K562 (cell line): ENCODE results near the gene NOP14. TPM values are rescaled to one million over a fixed set of nuclear protein-coding genes. Genes with fewer than 3 reads are reported as not detected.

Experiments
- ATAC-seq: fragments of 200-7000 bp; cut with Tn5 transposase; 3 replicates; pipeline ENCODE4 v1.9.1; 2020; ENCODE audit warnings: moderate library complexity
- BruUV-seq: library from RNA; stranded (reverse); fragments of 400-500 nt; replicated peaks from 2 replicates; lab custom pipeline; 2021; lab: Mats Ljungman, UMichigan
- CTCF ChIA-PET: fragments of 300-600 bp; formaldehyde crosslinking; extraction: SDS; loops from one replicate; lab custom pipeline; 2021; ENCODE audit warnings: low intra/inter-chr PET ratio; lab: Yijun Ruan, JAX
- POLR2A ChIA-PET: fragments of 300-600, 350-650 bp; sonication (Branson Sonifier 250); formaldehyde crosslinking; extraction: SDS; loops from one replicate; lab custom pipeline; 2021; ENCODE audit warnings: antibody characterized with exemption, inconsistent platforms; lab: Yijun Ruan, JAX
- DNase-seq, 4 experiments: peaks; one replicate each; pipeline versions ENCODE4 v3.0.0 to v3.0.0-alpha.2; 2011 to 2018; ENCODE audit warnings: low spot score in 3 of 4, mixed read lengths in 3 of 4; ENCODE audit errors: extremely low read depth in 1 of 4
- FAIRE-seq: peaks from 2 replicates; lab custom pipeline; 2011; peaks lifted over from hg19 to GRCh38; lab: Jason Lieb, UNC
- H2AFZ ChIP-seq: 2 replicates; pipeline ENCODE4 v1.6.0; 2011; ENCODE audit warnings: low read depth, low read length, control low read depth, inconsistent platforms
- H3K27ac ChIP-seq: fragments of 200-600 bp; 3 replicates; pipeline ENCODE4 v1.8.0; 2011; ENCODE audit warnings: low read depth, mild to moderate bottlenecking, control low read depth, inconsistent platforms, low read length, moderate library complexity, mixed read lengths; ENCODE audit errors: extremely low read depth
- H3K27me3 ChIP-seq, 2 experiments: fragments of 300-600 bp in 1 of 2; 2 replicates in 1 of 2; 3 replicates in 1 of 2; pipeline versions ENCODE4 v1.6.0 to v1.8.0; 2011; ENCODE audit warnings: inconsistent platforms in 2 of 2, low read length in 2 of 2, mild to moderate bottlenecking in 1 of 2, mixed read lengths in 1 of 2, moderate library complexity in 1 of 2; ENCODE audit not compliant: control insufficient read depth in 2 of 2, insufficient read depth in 2 of 2
- H3K36me3 ChIP-seq: fragments of 300-600 bp; 3 replicates; pipeline ENCODE4 v1.8.0; 2011; ENCODE audit warnings: mild to moderate bottlenecking, low read length, inconsistent platforms; ENCODE audit not compliant: control insufficient read depth, insufficient read depth
- H3K4me1 ChIP-seq, 2 experiments: fragments of 200-600 bp in 1 of 2; replicated peaks in 1 of 2; 2 replicates in 1 of 2; 3 replicates in 1 of 2; pipeline versions ENCODE4 v1.5.1 to v1.8.0; 2011; ENCODE audit warnings: inconsistent platforms in 2 of 2, low read length in 2 of 2, mild to moderate bottlenecking in 1 of 2, mixed read lengths in 1 of 2, moderate library complexity in 1 of 2; ENCODE audit not compliant: control insufficient read depth in 2 of 2, insufficient read depth in 2 of 2
- H3K4me2 ChIP-seq: 2 replicates; pipeline ENCODE4 v1.6.1; 2011; ENCODE audit warnings: low read length, control low read depth, inconsistent platforms, mixed read lengths; ENCODE audit not compliant: insufficient read depth
- H3K4me3 ChIP-seq: fragments of 200-600 bp; sonication (generic), shearing (Covaris generic); 2 replicates; pipeline ENCODE4 v1.5.1; 2016; ENCODE audit warnings: control low read depth, inconsistent platforms
- H3K79me2 ChIP-seq: fragments of 200-600 bp; 3 replicates; pipeline ENCODE4 v1.8.0; 2011; ENCODE audit warnings: low read length, inconsistent platforms; ENCODE audit not compliant: control insufficient read depth, insufficient read depth
- H3K9ac ChIP-seq, 2 experiments: 2 replicates each; pipeline versions ENCODE4 v1.6.0 to v1.6.1; 2011; ENCODE audit warnings: low read depth in 2 of 2, low read length in 2 of 2, control low read depth in 1 of 2, inconsistent platforms in 1 of 2, mild to moderate bottlenecking in 1 of 2, mixed read lengths in 1 of 2; ENCODE audit not compliant: insufficient read depth in 1 of 2
- H3K9me1 ChIP-seq: one replicate; pipeline ENCODE4 v1.6.0; 2011; ENCODE audit warnings: inconsistent platforms, mild to moderate bottlenecking, low read length, moderate library complexity; ENCODE audit not compliant: control insufficient read depth, insufficient read depth
- H3K9me3 ChIP-seq: replicated peaks from 2 replicates; pipeline ENCODE4 v1.5.1; 2011; ENCODE audit warnings: low read depth, low read length, inconsistent platforms; ENCODE audit not compliant: control insufficient read depth, insufficient read depth
- H4K20me1 ChIP-seq: replicated peaks from 2 replicates; pipeline ENCODE4 v1.6.1; 2011; ENCODE audit warnings: low read length, inconsistent platforms, mixed read lengths; ENCODE audit not compliant: control insufficient read depth, insufficient read depth
- HOXB6 ChIP-seq: fragments of 250-450 bp; sonication (Bioruptor Pico); IDR thresholded peaks from 2 replicates; pipeline ENCODE4 v1.5.1; 2022; ENCODE audit warnings: mild to moderate bottlenecking, borderline replicate concordance
- YBX1 ChIP-seq: fragments of 450-650 bp; IDR thresholded peaks from 2 replicates; pipeline ENCODE4 v1.7.1; 2016; ENCODE audit warnings: mild to moderate bottlenecking
- ZFX ChIP-seq: sonication (generic); formaldehyde crosslinking; IDR thresholded peaks from 2 replicates; pipeline ENCODE4 v1.8.0; 2022; ENCODE audit warnings: mild to moderate bottlenecking, missing genetic modification reagents, moderate library complexity
- ZNF143 ChIP-seq: sonication (generic); formaldehyde crosslinking; IDR thresholded peaks from 2 replicates; pipeline ENCODE4 v1.9.0; 2022; ENCODE audit warnings: mild to moderate bottlenecking, missing genetic modification reagents
- WGBS: fragments of 100-300 bp; shearing (Covaris generic); methylation state at CpG from one replicate; pipeline ENCODE4 v1.1.6; 2016; ENCODE audit warnings: low coverage, mixed read lengths; ENCODE audit not compliant: insufficient coverage; ENCODE audit errors: missing lambda C conversion rate; 5-methylcytosine and 5-hydroxymethylcytosine counted together
- in situ Hi-C: fragments of 300-500 bp; cut with MboI; formaldehyde crosslinking; loops from 4 replicates; pipeline ENCODE4 v1.15.0; 2018; ENCODE audit warnings: inconsistent platforms, mixed read lengths
- intact Hi-C: fragments of 100-400 bp; cut with micrococcal nuclease; formaldehyde crosslinking; loops from 2 replicates; pipeline ENCODE4 v1.14.2; 2022
- polyA plus RNA-seq, 8 experiments: library from polyadenylated mRNA; depleted of rRNA in 4 of 8; stranded (reverse) in 5 of 8; unstranded in 3 of 8; fragments of >200 nt; fragmentation: Nextera tagmentation in 2 of 8; fragmentation: Illumina TruSeq in 1 of 8; extraction: Ambion mirVana in 2 of 8; extraction: Trizol in 1 of 8; gene quantifications; 2 replicates each; pipeline versions ENCODE4 v1.2.1 to v1.2.3, GENCODE V29; 2011 to 2014; ENCODE audit warnings: inconsistent platforms in 1 of 8, missing spikeins in 1 of 8
- total RNA-seq, 7 experiments: library from RNA; depleted of rRNA in 6 of 7; stranded (reverse); fragments of >200 nt in 6 of 7; fragmentation: Illumina TruSeq in 2 of 7; extraction: Trizol in 2 of 7; gene quantifications; 2 replicates each; pipeline versions ENCODE4 v1.2.1 to v1.2.3, GENCODE V29; 2011 to 2021; ENCODE audit warnings: low replicate concordance in 1 of 7
- TF ChIP-seq, protein P1 (sequence below): fragments of 250-450 bp; sonication (Bioruptor Pico); IDR thresholded peaks from 2 replicates; pipeline ENCODE4 v1.8.0; 2021; ENCODE audit warnings: mild to moderate bottlenecking, moderate library complexity
- TF ChIP-seq, protein P2 (sequence below), 2 experiments: fragments of 450-650 bp; formaldehyde crosslinking in 1 of 2; IDR thresholded peaks; 2 replicates each; pipeline versions ENCODE4 v1.4.0 to v1.6.1; 2014 to 2020; ENCODE audit warnings: mild to moderate bottlenecking in 2 of 2, borderline replicate concordance in 1 of 2, low read depth in 1 of 2

NOP14 gene
- total and polyA plus RNA-seq, 9 of the 15 experiments (the other 6 are each of a cell fraction or from before 2014, with no cell fraction given) = 12.7 to 76.0 (median 50.9) TPM

DNA sequence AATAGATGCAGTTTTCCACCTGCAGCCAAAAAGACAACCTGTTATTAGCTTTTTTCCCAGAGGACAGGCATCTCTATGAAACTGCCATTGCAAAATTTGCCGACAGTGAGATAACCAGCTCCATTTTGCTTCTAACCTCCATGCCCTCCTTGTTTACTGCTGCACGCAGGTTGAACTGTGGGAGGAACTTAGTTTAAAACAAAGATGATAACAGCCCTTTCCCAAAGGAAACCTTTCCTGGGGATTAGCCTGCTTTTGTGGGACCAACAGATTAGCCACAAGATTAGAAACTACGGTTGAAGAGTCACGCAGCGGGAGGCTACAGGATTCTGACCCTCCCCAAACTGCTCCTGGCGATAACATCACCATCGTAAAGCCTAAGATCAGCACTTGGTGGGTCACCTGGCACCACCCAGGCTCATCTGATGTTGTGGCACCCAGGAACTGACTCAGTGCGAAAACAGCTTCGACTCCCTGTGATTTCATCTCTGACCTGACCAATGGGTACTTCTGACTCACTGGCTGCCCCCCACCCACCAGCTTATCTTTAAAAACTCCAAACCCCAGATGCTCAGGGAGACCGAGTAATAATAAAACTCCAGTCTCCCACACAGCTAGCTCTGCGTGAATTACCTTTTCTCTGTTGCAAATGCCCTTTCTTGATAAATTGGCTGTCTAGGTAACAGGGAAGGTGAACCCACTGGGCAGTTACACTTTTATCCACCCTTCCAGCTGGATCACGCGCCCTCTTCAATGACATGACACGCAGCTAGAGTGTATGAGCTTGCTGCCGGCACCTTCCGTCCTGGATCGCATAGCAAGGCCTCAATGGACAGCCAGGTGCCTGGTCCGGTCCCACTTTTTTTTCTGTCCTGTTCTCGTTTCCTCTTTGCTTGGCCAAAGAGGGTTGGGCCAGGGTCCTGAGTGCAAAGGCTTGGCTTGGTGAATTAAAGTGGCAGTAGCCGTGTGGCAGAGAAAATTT, 27.2 kb downstream of the NOP14 start (continued):
- TF ChIP-seq, protein P1, sequence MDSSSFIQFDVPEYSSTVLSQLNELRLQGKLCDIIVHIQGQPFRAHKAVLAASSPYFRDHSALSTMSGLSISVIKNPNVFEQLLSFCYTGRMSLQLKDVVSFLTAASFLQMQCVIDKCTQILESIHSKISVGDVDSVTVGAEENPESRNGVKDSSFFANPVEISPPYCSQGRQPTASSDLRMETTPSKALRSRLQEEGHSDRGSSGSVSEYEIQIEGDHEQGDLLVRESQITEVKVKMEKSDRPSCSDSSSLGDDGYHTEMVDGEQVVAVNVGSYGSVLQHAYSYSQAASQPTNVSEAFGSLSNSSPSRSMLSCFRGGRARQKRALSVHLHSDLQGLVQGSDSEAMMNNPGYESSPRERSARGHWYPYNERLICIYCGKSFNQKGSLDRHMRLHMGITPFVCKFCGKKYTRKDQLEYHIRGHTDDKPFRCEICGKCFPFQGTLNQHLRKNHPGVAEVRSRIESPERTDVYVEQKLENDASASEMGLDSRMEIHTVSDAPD = no peak
- no peak for TF ChIP-seq HOXB6 (CRISPR knock-in tag)
- TF ChIP-seq, all 486 proteins: peak for 45

DNA sequence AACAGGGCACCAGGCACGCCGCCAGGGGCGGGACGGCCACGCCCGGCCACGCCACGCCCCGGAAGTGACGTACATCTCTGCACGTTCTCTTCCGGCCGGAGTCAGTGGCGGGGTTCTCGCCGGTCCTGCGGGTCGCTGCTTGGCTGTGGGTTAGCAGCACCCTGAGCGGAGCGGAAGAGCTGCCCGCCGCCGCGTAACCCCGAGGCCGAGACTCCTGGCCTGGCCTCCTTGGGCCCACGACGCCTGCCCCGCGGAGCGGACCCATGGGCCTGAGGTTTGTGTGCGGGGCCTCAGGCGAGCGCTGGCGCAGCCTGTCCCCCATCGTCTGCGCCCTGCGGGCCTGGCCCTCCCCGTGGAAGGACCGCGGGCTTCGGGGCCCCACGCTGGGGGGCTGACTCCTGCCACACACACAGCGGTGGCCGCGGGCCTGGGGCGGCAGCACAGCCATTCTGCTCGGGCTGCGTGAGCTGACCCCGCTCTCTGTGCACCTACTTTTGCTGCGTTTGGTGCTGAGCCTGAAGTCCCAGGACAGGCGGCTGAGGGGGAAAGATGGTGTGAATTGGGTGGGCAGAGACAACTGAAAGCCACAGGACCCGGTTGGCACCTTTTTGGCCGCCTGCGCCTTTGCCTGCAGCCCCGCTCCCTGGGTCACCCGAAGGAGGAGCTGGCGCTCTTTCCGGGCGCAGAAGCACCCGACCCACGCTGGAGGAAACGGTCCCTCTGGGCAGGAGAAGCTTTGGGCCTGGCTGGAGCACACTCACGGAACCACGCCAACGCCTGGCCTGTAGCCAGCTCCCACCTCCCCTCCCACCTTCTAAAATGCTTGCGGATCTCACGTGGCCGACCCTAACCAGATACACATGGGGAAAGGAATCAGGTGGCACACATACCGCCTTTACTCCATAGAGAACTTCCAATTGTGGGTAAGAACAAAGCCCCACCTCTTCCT, 28.1 kb downstream of the NOP14 start:
- intact Hi-C loops = no loop called here
- under 1% methylated on average over 46 of the region's 70 CpGs for WGBS
- H3K4me3 ChIP-seq = peak overlapping the region; percentile 84
- H3K79me2 ChIP-seq = peaks cover 28% of the 10 kb centered on the region; the same call in 2 of the 3 replicates
- FAIRE-seq (peak; percentile 89), ATAC-seq (peak; percentile 85), DNase-seq (peak in 2 of 4 experiments; percentile 93 to 96)
- H3K27me3 ChIP-seq = no peaks in the 10 kb centered on the region
- H3K4me2 ChIP-seq = peak overlapping the region; percentile 86
- peaks cover 17% of the 10 kb centered on the region; the same call in 1 of the 2 replicates for H4K20me1 ChIP-seq
- H3K27ac ChIP-seq = peak overlapping the region; percentile 68
- CTCF ChIA-PET = no interaction called here
- peak overlapping the region; percentile 77 to 99 for H3K9ac ChIP-seq
- BruUV-seq = no TSS peak
- H3K9me1 ChIP-seq = no peaks in the 10 kb centered on the region
- peaks cover 17 to 70% of the 10 kb centered on the region in 2 experiments; a peak in 4 of 5 replicates for H3K4me1 ChIP-seq
- no peaks in the 10 kb centered on the region for H3K9me3 ChIP-seq
- in situ Hi-C loops = no loop called here
- peaks cover 62% of the 10 kb centered on the region for H3K36me3 ChIP-seq
- POLR2A ChIA-PET = interaction anchor here (0.6 to 2.7 kb wide), 12 partner anchors 9 to 396 kb away, joined by 3 to 30 read pairs (median 3); partner anchors contain the start of genes GRK4 and NOP14
- peak overlapping the region; percentile 72 for H2AFZ ChIP-seq
- TF ChIP-seq, protein P2, sequence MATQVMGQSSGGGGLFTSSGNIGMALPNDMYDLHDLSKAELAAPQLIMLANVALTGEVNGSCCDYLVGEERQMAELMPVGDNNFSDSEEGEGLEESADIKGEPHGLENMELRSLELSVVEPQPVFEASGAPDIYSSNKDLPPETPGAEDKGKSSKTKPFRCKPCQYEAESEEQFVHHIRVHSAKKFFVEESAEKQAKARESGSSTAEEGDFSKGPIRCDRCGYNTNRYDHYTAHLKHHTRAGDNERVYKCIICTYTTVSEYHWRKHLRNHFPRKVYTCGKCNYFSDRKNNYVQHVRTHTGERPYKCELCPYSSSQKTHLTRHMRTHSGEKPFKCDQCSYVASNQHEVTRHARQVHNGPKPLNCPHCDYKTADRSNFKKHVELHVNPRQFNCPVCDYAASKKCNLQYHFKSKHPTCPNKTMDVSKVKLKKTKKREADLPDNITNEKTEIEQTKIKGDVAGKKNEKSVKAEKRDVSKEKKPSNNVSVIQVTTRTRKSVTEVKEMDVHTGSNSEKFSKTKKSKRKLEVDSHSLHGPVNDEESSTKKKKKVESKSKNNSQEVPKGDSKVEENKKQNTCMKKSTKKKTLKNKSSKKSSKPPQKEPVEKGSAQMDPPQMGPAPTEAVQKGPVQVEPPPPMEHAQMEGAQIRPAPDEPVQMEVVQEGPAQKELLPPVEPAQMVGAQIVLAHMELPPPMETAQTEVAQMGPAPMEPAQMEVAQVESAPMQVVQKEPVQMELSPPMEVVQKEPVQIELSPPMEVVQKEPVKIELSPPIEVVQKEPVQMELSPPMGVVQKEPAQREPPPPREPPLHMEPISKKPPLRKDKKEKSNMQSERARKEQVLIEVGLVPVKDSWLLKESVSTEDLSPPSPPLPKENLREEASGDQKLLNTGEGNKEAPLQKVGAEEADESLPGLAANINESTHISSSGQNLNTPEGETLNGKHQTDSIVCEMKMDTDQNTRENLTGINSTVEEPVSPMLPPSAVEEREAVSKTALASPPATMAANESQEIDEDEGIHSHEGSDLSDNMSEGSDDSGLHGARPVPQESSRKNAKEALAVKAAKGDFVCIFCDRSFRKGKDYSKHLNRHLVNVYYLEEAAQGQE (IDR thresholded peaks at IDR 0.05; ENCODE audit: borderline replicate concordance) = no peak
- TF ChIP-seq, protein P2 (CRISPR knock-in tag; IDR thresholded peaks at IDR 0.05; ENCODE audit: low read depth) = peak; percentile 64; the same call in 1 of the 2 replicates
- TF ChIP-seq ZNF143 (no peak; the same call in 1 of the 2 replicates), ZFX (peak; percentile 81), YBX1 (no peak)
